Fibroblast of upper back skin (primary cell): ENCODE data around the gene BPIFB6.

Source experiments
- DNase-seq: peaks from one replicate; pipeline ENCODE4 v3.0.0-alpha.2; 2013

The BPIFB6 gene

DNA sequence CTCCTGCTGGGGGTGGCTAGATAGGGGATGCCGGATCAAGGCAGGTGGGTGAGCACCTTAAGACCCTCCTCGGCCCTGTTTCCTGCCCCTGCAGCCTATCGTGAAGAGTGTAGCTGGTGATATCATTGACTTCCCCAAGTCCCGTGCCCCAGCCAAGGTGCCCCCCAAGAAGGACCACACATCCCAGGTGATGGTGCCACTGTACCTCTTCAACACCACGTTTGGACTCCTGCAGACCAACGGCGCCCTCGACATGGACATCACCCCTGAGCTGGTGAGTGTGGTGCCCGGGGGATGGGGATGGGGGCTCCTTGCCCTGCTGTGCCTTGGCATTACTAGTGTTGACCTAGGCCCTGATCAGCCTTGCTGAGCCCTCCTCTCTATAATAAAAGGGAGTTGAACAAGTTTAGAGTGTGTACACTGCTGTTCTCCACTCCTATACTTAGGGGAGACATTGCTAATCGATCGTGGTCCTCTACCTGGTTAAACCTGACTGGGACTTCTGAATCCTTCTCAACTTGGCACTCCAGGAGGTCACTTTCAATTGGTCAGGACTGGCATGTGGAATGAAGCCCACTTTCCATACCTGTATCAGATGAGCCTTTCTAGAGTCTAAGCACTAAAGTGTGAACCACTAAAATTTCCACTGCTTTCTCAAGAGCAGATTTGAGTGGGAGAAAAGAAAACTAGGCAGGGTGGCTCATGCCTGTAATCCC, 33.3 kb downstream of the BPIFB6 start:
- DNase-seq: no peak

DNA sequence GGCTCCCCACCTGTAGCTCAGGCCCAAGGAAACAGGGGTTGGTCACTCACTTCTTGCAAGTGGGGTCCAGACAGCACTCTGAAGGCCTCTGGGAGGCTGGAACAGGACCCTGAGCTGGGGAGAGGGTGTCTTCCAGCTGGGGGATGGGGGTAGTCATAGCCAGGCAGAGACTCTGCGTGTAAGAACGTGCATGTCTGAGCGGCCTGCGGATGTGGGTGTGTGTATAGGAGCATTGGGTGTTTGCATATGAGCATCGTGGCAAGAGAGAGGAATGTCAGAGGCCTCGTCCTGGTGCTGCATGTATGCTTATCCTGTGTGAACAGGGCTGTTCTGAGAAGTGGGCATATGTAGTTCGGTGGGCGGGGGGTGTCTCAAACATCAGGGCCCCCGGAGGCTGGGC, 34.3 kb downstream of the BPIFB6 start:
- DNase-seq: no peak

DNA sequence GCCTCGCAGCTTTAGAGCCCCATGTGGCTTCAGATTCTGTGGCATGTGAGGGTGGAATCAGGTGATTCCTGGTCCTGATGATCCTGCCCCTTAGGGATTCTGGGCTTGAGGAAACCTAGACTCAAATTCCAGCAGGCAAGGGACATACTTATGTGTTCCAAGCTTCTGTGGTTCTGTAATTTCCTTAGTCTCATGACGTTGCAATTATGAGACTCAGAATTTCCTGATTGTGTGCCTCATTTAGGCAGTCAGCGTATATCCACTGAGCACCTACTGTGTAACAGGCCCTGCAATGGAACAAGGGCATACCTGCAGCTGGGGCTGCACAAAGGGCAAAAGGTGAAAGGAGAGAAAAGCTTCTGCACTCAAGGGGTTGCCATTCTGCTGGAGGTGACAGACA, 36.4 kb downstream of the BPIFB6 start:
- DNase-seq: no peak

DNA sequence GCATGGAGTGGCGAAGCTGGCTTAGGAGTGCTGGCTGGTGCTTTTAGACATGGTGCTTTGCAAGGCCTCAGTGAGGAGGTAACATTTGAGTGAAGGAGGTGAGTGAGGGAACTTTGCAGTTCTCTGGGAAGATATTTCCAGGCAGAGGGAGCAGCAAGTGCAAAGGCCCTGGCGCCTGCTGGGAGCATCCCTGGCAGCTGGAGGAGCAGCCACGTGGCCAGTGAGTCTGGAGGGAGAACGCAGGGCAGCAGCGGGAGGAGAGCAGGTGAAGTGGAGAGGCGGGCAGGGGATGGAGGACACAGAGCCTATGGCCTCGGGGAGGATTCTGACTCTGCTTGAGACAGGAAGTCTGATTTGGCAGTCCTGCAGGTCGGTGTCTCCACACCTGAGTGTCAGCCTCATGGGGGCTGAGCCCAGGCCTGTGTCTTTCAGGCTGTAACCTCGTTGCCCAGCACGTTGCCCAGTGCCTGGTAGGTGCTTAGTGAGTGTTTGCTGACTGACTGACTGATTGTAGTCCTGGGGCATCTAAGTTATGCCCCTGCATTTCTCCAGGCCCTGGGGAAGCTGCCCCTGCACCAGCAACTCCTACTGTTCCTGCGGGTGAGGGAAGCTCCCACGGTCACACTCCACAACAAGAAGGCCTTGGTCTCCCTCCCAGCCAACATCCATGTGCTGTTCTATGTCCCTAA, 36.9 kb downstream of the BPIFB6 start:
- no peak for DNase-seq

DNA sequence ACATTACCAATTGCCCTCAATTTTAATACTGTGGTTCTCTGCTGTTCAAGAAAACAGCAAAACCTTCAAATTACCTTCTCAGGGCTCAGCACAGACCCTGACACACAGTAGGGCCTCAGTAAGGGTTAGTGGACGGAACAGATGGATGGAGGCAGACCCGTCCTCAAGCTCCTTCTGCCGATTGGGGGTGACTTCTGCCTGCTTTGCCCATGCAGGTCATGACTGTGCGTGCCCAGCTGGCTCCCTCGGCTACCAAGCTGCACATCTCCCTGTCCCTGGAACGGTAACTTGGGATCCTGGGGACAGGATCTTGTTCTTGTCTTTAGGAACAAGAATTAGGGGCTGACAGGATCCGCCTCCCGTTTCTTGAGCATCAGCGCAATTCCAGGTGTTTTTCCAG, 38.2 kb downstream of the BPIFB6 start:
- DNase-seq: no peak

DNA sequence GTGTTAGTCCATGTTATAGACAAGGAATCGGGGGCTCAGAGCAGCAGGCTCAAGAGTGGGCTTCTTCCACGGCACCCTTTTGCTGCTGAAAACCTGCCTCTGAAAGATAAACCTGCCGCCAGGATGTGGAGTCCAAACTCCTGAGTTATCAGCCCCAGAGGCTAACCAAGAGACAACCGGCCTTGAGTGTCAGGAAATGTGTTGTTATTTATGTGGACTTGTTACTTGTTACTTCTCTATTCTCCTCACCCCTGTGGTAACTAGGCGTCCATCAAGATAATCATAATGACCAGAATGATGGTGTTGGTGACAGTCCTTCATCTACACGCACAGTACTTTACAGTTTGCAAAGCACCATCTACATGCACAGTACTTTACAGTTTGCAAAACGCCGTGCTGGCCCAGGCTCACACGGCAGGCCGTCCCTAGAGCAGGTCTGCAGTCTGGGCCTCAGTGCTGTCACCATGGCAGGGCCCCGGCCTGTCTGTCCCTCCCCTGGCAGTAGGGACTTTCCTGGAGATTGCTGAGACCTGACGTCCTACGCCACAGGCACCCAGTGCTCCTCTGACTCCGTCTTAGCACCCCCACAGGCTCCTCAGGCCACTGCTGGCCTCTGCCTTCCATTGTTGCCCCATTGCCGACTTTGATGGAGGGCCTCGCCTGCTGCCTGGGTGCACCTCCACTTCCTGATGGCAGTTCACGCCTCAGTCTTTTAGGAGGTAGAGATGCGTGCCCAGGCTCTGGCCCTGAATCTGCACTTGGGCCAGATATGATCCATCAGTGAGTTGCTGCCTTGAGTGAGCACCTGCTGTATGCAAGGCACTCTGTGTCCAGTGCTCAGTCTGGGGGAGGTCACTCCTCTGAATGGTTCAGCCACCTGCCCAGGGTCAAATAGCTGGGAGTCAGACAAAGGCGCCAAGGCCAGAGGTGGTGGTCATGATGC, 38.9 kb downstream of the BPIFB6 start:
- no peak for DNase-seq

DNA sequence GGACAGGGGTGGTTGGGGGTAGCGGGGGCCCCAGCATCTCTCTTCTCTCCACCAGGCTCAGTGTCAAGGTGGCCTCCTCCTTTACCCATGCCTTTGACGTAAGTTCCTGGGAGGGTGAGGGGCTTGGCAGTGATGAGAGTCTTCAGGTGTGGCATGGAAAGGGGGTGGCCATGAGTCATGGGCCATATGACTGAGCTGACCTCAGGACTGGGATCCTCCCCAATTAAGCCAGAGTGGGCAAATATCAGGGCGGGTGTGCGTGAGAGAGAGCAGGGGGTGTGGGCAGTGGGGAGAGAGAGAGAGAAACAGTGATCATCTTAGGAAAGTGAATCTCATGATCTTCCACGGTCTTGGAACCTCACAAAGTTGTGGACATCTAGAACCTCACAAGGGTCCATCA, 39.8 kb downstream of the BPIFB6 start:
- DNase-seq: no peak

DNA sequence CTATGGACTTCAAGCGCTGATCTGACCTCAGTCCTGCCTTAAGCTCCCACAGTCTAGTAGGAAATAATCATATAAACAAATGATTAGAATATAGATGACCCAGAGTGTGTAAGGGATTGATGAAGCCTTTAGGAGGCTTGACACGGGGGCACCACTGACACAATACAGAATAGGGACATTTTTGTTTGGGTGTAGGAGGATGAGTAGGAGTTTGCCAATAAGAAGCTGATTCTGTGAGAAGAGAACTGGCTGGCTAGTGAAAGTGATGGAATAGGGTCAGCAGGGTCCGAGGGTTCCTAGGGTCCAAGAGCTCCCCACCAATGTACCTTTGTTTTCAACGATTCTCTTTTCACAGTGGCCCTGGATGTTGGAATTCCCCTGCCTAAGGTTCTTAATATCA, 40.9 kb downstream of the BPIFB6 start:
- DNase-seq: no peak

DNA sequence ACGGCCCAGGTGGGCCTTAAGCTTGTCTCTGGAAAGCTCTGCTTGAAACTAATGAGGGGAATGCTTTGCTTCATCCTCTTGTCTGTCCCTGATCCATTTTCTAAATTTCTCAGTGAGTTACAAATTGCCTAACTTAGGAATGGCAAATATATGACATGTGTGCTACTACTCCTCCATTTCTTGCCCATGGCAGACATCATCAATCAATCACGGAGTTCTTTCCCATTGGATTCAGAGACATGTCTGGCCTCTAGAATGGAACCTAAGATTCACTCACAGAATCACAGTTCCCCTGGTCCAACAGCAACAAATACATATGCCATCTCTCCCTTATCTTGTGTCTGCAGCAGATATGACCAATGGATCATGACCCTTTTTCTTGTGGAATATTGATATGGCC, 41.4 kb downstream of the BPIFB6 start:
- no peak for DNase-seq

DNA sequence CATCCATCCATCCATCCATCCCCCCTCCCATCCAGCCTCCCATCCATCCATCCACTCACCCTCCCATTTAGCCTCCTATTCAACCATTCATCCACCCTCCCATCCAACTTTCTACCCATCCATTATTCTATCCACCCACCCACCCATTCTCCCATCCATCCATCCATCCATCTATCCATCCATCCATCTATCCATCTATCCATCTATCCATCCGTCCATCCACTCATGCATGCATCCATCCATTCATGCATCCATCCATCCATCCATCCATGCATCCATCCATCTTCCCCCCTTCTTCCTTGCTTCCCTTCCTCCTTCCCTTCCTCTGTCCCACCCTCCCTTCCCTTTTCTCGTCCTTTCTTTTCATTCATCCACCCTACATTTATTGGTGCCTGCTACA, 43.2 kb downstream of the BPIFB6 start:
- DNase-seq: no peak

DNA sequence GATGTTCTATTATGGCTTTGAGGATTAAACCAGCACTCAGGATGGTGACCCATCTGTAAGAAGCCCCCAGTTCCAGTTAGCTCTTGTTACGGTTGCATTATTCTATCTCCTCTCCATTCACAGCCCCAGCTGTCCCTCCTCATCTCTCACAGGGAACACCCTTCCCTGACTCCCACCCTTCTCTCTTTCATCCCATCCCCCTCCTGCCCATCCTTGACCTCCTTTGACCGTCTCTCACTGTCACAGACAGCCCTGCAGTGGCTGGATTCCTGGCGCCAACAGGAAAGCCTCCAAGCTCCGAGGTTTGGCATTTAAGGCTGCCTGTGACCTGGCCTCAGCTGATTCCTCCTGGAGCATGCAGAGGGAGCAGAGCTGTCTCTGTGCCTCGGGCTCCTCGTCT, 43.8 kb downstream of the BPIFB6 start:
- DNase-seq: no peak

DNA sequence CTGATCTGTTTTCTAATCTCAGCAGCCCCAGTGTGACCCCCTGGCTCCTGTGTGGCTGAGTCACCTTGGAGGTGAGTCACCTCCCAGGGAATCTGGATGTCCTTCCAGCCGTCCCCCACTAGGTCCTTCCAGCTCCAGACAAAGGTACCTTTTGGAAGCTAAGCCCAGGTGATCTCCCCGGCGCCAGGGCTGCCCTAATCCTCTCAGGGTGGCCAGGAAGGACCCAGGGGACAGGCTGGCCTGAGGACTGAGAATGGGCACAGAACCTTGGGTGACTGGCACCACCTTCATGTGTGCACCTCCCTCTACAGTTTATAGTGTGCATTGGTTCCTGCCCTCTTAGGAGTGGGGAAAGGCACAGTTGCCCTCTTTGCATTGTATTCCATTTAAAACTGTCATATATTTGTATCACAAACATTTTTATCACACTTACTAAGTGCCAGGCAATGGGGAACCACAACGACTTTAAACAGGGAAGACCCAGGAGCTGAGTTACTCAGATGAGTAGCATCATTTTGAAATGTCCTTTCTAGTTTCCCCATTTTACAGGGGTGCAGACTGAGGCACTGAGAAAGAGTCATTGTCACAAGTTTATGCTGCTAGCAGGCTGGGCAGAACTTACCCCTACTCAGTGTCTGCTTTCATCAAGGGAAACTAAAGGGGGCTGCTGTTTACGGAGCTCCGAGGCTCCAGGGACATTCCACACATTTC, 45.4 kb downstream of the BPIFB6 start:
- no peak for DNase-seq

DNA sequence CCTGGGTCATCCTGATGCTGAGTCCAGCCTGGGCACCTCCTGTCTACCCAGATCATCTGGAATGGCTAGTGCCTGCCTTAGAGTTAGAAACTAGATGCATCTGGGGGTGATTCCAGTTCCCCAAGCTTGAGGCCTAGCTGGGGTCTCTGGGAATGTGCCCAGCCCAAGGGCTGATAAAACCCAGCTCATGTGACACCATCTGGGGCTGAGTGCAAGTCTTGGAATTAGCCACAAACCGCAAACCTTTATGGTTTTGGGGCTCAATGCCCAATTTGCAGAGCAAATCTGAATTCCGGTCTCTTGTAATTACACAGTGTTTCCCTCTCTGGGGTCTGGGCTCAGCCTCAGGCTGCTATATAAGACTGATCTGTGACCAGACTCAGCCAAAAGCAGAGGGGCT, 47.8 kb downstream of the BPIFB6 start, which contains the start of gene BPIFB4:
TSS of gene BPIFB4 (plus strand) at position 385 of the 400 bp plus-strand sequence. CDS start 1,884 bp downstream, outside the sequence.
- DNase-seq: peak; percentile 61

DNA sequence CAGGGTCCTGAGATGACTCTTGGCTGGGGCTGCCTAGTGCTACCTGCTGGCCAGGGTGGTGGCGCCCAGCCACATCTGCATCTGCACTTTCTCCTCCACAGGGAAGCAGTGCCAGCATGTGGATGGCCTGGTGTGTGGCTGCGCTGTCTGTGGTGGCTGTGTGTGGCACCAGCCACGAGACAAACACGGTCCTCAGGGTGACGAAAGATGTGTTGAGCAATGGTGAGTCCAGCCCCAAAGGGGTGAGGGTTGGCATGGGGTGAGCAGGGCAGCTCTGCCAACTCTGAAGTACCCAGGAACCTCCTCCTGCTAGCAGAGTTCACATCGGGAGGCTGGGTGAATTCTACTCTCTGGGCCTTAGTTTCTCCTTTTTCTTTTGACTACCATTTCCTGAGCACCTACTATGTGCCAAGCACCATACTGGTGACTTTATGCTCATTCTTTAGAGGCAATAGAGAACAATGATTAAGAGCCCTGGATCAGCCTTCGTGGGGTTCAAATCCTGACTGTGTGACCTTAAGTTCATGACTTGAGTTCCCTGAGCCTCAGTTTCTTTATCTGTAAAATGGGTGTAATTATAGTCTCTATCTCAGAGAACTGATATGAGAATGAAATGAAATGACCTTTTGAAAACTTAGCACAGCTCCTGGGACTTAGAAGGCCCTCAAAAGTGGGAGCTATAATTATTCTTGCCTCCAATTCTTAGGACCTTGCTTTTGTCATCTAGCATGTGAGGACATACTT, 50.1 kb downstream of the BPIFB6 start:
- DNase-seq: no peak

DNA sequence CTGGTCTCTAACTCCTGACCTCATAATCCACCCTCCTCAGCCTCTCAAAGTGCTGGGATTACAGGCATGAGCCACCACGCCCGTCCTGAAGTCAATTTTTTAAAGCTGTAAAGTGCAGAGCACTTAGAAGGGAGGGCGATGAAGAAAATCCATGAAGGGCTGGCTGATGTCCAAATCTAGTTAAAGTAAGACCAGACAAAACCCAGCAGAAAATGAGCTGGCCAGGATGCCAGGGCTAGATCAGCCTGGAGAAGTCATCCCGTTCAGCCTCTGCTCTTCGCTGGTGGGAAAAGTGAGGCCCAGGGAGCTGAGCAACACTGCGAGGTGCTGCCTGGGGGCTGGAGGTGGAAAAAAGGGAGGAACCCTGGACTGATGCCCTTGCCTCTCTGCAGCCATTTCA, 51.1 kb downstream of the BPIFB6 start:
- DNase-seq: no peak

DNA sequence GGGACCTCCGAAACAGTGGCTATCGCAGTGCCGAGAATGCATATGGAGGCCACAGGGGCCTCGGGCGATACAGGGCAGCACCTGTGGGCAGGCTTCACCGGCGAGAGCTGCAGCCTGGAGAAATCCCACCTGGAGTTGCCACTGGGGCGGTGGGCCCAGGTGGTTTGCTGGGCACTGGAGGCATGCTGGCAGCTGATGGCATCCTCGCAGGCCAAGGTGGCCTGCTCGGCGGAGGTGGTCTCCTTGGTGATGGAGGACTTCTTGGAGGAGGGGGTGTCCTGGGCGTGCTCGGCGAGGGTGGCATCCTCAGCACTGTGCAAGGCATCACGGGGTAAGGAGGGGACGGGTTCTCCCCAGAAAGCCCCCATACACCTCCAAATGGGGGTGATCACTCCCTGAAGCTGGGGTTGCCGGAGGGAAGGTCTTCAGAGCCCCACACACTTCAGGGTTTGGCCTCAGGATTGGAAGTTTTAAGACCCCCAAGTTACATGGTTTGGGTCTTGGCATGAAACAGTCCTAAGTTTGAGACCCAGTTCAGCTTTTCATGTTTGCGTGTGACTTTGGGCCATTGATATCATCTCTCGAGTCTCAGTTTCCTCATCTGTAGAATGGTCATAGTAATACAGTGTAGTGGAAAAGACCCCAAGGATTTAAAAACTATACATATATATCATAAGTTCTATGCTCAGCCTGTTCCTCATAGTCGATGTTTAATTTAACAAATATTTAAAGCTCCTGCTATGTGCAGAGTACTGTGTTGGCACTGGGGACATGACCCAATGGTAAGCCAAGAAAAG, 52.3 kb downstream of the BPIFB6 start:
- DNase-seq: no peak

DNA sequence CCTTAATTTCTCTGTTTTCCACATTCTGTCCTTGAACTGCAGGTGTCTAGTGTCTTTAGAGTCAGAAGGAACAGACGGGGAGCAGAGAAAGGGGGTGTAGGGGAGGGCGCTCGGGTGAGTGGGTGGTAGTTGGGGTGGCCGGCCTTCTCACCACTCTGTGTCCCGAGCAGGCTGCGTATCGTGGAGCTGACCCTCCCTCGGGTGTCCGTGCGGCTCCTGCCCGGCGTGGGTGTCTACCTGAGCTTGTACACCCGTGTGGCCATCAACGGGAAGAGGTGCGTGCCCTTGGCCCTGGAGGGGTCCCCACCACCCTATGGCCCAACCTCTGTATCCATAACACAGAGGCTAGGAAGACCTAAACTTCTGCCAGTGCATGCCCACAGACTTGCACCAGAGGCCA, 53.3 kb downstream of the BPIFB6 start:
- DNase-seq: no peak

DNA sequence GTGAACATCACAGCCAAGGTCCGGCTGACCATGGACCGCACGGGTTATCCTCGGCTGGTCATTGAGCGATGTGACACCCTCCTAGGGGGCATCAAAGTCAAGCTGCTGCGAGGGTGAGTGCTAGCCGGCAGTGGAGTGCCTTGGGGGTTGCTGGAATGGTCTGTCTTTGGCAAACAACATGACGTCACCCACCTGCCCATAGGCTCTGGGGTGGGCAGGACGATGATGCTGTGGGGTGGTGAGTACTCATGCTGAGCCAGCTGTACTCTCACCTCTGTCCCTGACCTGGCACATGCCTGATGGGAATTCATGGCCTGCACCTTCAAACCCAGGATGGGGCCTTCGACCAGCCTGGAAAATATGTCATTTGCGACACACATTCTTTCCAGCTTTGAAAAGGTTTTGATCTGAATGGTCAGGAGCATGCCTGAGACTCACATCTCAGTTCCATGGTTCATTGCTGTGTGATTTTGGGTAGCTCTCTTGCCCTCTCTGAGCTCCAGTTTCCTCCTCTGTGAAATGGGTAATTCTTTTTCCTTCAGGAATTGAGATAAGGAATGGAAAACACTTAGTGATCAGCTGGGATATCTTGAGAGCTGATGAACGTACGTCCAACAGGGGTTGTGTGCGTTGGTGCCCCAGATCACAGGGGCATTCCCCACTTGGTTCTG, 54.7 kb downstream of the BPIFB6 start:
- no peak for DNase-seq

DNA sequence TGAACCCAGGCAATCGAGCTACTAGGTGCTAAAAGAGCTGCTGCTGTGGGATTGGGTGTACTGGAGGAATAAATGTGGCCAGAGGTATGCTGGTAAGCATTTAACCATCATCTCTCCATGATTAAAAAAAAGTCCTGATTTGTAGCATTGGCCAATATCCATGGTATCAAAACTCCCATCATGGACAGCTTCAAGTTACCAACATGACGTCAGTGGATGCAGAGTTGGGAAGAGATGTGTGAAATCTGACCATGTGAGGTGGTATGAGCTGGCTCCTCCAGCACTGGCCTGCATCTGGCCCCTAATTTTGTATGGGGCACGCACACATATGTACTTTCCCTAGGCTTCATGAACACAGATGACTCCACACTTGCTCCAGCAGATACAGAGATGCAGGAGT, 59.7 kb downstream of the BPIFB6 start:
- no peak for DNase-seq

DNA sequence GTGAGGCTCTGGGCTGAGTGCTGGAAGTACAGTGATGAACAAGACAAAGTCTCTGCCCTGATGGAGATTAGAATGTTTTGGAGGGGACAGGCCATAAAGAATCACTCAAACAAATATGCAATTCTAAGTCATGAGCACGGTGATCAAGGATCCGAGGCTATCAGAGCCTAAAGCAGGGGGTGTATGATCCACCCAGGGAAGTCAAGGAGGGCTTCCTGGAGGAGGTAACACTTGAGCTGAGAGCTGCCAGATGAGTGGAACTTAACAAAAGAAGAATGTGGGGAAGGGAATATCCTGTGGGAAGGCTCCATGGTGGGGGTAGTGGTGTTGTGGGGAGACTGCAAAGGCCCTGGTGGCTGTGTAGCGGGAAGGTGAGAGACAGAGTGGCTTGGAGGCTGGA, 60.2 kb downstream of the BPIFB6 start:
- no peak for DNase-seq

DNA sequence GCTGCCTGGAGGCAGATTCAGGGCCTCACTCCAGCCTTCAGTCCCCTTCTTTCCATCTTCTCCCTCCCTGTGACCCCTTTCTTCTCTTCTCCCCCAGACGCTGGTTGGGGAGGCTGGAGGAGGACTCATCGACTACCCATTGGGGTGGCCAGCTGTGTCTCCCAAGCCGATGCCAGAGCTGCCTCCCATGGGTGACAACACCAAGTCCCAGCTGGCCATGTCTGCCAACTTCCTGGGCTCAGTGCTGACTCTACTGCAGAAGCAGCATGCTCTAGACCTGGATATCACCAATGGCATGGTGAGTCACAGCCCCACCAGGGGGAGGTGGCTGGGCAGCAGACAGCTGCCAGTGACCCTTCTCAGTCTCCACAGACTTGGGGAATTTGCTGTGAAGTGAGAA, 60.9 kb downstream of the BPIFB6 start:
- no peak for DNase-seq
